Smooth muscle cell (in vitro differentiated cells): Measurements from ENCODE around the gene FSD1L. TPM values are rescaled to one million over a fixed set of nuclear protein-coding genes. Genes with fewer than 3 reads are reported as not detected.
"Not testable (repeated sequence)": the region's sequence is repeated elsewhere in the genome, so short reads cannot be mapped to it uniquely, and the experiment has no call there.

Experiments
- DNase-seq: peaks from one replicate; lab custom pipeline; 2025; ENCODE audit not compliant: unreplicated experiment; lab: John Stamatoyannopoulos, UW
- H2AFZ ChIP-seq: fragments of 200-600 bp; sonication (generic); 2 replicates; pipeline ENCODE4 v1.6.0; 2016; ENCODE audit warnings: antibody characterized with exemption, low read depth, mild to moderate bottlenecking
- H3F3A ChIP-seq: fragments of 200-600 bp; sonication (generic); 2 replicates; pipeline ENCODE4 v1.6.0; 2017; ENCODE audit warnings: antibody characterized with exemption, low read depth
- H3K27ac ChIP-seq: fragments of 200-600 bp; sonication (generic); 2 replicates; pipeline ENCODE4 v1.5.1; 2016; ENCODE audit warnings: low read depth, mild to moderate bottlenecking
- H3K27me3 ChIP-seq: fragments of 200-600 bp; sonication (generic); 2 replicates; pipeline ENCODE4 v1.6.1; 2016; ENCODE audit warnings: low read depth, mild to moderate bottlenecking
- H3K36me3 ChIP-seq: fragments of 200-600 bp; sonication (generic); 2 replicates; pipeline ENCODE4 v1.5.1; 2016; ENCODE audit warnings: low read depth
- H3K4me1 ChIP-seq: fragments of 200-600 bp; sonication (generic); 2 replicates; pipeline ENCODE4 v1.5.1; 2016; ENCODE audit warnings: low read depth
- H3K4me2 ChIP-seq: fragments of 200-600 bp; sonication (generic); 2 replicates; pipeline ENCODE4 v1.6.0; 2016; ENCODE audit warnings: mild to moderate bottlenecking
- H3K4me3 ChIP-seq: fragments of 200-600 bp; sonication (generic); 2 replicates; pipeline ENCODE4 v1.5.1; 2016; ENCODE audit warnings: mild to moderate bottlenecking
- H3K79me2 ChIP-seq: fragments of 200-600 bp; sonication (generic); 2 replicates; pipeline ENCODE4 v1.6.0; 2016; ENCODE audit warnings: low read depth, mild to moderate bottlenecking
- H3K9ac ChIP-seq: fragments of 200-600 bp; sonication (generic); 2 replicates; pipeline ENCODE4 v1.6.0; 2016; ENCODE audit warnings: low read depth
- H3K9me3 ChIP-seq: fragments of 200-600 bp; sonication (generic); replicated peaks from 2 replicates; pipeline ENCODE4 v1.5.1; 2016; ENCODE audit warnings: low read depth
- H4K20me1 ChIP-seq: fragments of 200-600 bp; sonication (generic); 2 replicates; pipeline ENCODE4 v1.6.0; 2016; ENCODE audit warnings: low read depth
- WGBS: methylation state at CpG from one replicate; pipeline ENCODE4 v1.1.7; 2016; ENCODE audit warnings: low lambda C conversion rate; 5-methylcytosine and 5-hydroxymethylcytosine counted together
- polyA plus RNA-seq: library from polyadenylated mRNA; unstranded; fragments of >200 nt; fragmentation: Nextera tagmentation; extraction: Ambion mirVana; gene quantifications from 2 replicates; pipeline ENCODE4 v1.2.1, GENCODE V29; 2016
- total RNA-seq: library from RNA; depleted of rRNA; stranded (reverse); fragments of >200 nt; gene quantifications from 2 replicates; pipeline ENCODE4 v1.2.3, GENCODE V29; 2014
- TF ChIP-seq, protein P1 (sequence below): fragments of 200-600 bp; sonication (generic); IDR thresholded peaks from 2 replicates; pipeline ENCODE4 v1.5.1; 2017; ENCODE audit warnings: borderline replicate concordance, mild to moderate bottlenecking, antibody characterized with exemption; ENCODE audit not compliant: insufficient read depth, poor library complexity, severe bottlenecking

Gene FSD1L
- total and polyA plus RNA-seq, 2 experiments from 2014 or later, result 1.0 to 7.5 TPM

- Histone ChIP-seq H3K4me3 (no peak overlapping the region), H3K4me2 (no peak overlapping the region), H3K27me3 (no peaks in the 10 kb centered on the region), H3K79me2 (no peaks in the 10 kb centered on the region), H4K20me1 (no peaks in the 10 kb centered on the region), H3K27ac (no peak overlapping the region), H3K36me3 (no peaks in the 10 kb centered on the region), H2AFZ (no peak overlapping the region), H3K9me3 (no peaks in the 10 kb centered on the region), H3K4me1 (no peaks in the 10 kb centered on the region), H3F3A (no peaks in the 10 kb centered on the region), H3K9ac (no peak overlapping the region)
- DNase-seq, result no peak
- 67% methylated on average over 11 of the region's 11 CpGs for WGBS
- TF ChIP-seq, protein P1, sequence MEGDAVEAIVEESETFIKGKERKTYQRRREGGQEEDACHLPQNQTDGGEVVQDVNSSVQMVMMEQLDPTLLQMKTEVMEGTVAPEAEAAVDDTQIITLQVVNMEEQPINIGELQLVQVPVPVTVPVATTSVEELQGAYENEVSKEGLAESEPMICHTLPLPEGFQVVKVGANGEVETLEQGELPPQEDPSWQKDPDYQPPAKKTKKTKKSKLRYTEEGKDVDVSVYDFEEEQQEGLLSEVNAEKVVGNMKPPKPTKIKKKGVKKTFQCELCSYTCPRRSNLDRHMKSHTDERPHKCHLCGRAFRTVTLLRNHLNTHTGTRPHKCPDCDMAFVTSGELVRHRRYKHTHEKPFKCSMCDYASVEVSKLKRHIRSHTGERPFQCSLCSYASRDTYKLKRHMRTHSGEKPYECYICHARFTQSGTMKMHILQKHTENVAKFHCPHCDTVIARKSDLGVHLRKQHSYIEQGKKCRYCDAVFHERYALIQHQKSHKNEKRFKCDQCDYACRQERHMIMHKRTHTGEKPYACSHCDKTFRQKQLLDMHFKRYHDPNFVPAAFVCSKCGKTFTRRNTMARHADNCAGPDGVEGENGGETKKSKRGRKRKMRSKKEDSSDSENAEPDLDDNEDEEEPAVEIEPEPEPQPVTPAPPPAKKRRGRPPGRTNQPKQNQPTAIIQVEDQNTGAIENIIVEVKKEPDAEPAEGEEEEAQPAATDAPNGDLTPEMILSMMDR, result no peak
Measured at GRCh38 chr9:105515811-105516413, 68.1 kb downstream of the FSD1L start.

- H3K9ac ChIP-seq, H3K27ac ChIP-seq, H3F3A ChIP-seq, H3K27me3 ChIP-seq, H2AFZ ChIP-seq, H4K20me1 ChIP-seq, H3K4me3 ChIP-seq, H3K36me3 ChIP-seq, H3K9me3 ChIP-seq, H3K79me2 ChIP-seq, DNase-seq, H3K4me2 ChIP-seq, H3K4me1 ChIP-seq: not testable (repeated sequence)
- 87% methylated on average over 43 of the region's 43 CpGs for WGBS
Measured at GRCh38 chr9:105519710-105520369, 72.0 kb downstream of the FSD1L start.

DNA sequence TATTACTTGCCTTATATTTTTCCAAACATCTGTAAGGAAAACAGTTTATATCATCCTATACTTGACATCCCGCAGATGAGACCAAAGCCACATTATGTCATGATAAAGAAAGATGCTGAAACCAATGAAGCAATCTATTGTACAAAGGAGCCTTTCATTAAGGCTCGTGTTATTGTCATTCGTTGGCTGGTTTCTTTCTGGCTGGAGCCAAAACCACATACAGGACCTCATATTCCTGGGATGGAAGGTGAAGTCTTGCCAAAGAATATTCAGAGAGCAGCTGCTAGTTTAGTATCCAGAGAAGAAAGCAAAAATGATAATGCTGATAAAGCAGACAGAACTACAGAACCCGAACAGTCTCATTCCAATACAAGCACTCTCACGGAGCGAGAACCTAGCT is 73.2 kb downstream of the FSD1L start:
- H2AFZ ChIP-seq, H3K27ac ChIP-seq, H3K4me2 ChIP-seq, H3K36me3 ChIP-seq, H3K4me3 ChIP-seq, H3F3A ChIP-seq, H3K9me3 ChIP-seq, H3K79me2 ChIP-seq, H3K9ac ChIP-seq, DNase-seq, H3K4me1 ChIP-seq, H3K27me3 ChIP-seq, H4K20me1 ChIP-seq: not testable (repeated sequence)
- 95% methylated on average over 6 of the region's 6 CpGs for WGBS

GRCh38 chr9:105522618-105523385 is 75.0 kb downstream of the FSD1L start:
- not testable (repeated sequence) for DNase-seq, H3K27ac ChIP-seq, H3F3A ChIP-seq, H3K4me2 ChIP-seq, H4K20me1 ChIP-seq, H2AFZ ChIP-seq, H3K4me1 ChIP-seq, H3K27me3 ChIP-seq, H3K9me3 ChIP-seq, H3K4me3 ChIP-seq, H3K79me2 ChIP-seq, H3K9ac ChIP-seq, H3K36me3 ChIP-seq
- 96% methylated on average over 10 of the region's 10 CpGs for WGBS

DNA sequence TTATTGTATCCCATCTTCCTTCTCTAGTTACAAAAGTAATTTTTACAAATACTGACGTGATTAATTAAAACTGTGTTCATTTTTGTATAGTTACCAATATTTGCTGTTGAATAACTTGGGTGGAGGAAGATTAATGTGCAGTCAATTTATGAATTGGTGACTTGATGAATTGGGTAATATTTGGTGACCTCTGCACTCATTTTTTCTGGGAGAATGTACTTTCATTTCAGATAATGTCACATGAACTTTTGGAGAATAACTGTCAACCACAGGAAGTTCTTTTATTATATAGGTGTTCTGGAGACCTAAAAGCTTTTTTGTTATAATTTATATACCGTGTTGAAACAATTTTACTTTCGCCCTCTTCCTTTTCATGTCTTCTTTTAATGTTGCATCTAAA is 83.7 kb downstream of the FSD1L start:
- no peak overlapping the region for H3K4me2 ChIP-seq
- H3K9me3 ChIP-seq, result no peaks in the 10 kb centered on the region
- H3K36me3 ChIP-seq, result peaks cover 5% of the 10 kb centered on the region
- DNase-seq, result no peak
- H3K27me3 ChIP-seq, result no peaks in the 10 kb centered on the region
- H2AFZ ChIP-seq, result no peak overlapping the region
- no peaks in the 10 kb centered on the region for H3F3A ChIP-seq
- H4K20me1 ChIP-seq, result no peaks in the 10 kb centered on the region
- H3K9ac ChIP-seq, result no peak overlapping the region
- 97% methylated on average over 3 of the region's 3 CpGs for WGBS
- no peaks in the 10 kb centered on the region for H3K79me2 ChIP-seq
- TF ChIP-seq, protein P1, result no peak
- H3K4me3 ChIP-seq, result no peak overlapping the region
- H3K4me1 ChIP-seq, result no peaks in the 10 kb centered on the region
- H3K27ac ChIP-seq, result no peak overlapping the region
